ENCODE results near the gene SNX1.
"Not testable (repeated sequence)": the region's sequence is repeated elsewhere in the genome, so short reads cannot be mapped to it uniquely, and the experiment has no call there.

Gene SNX1

GRCh38 chr15:64120322-64120721, 24.5 kb downstream of the SNX1 start:
- DNase-seq: not testable (repeated sequence)

- DNase-seq: no peak
These were observed 25.8 kb downstream of the SNX1 start for GRCh38 chr15:64121614-64122013.

- no peak for DNase-seq
These were observed 26.7 kb downstream of the SNX1 start for GRCh38 chr15:64122444-64122843.

GRCh38 chr15:64122936-64123351, 27.2 kb downstream of the SNX1 start:
- no peak for DNase-seq

- no peak for DNase-seq
These were observed 30.2 kb downstream of the SNX1 start for GRCh38 chr15:64125978-64126377.

- DNase-seq: no peak
These were observed 31.9 kb downstream of the SNX1 start for GRCh38 chr15:64127521-64128270.

GRCh38 chr15:64130159-64130558, 34.4 kb downstream of the SNX1 start:
- no peak for DNase-seq

GRCh38 chr15:64131547-64131946, 35.8 kb downstream of the SNX1 start:
- no peak for DNase-seq

- no peak for DNase-seq
These were observed 36.4 kb downstream of the SNX1 start for GRCh38 chr15:64132217-64132616.

GRCh38 chr15:64133623-64134344, 38.0 kb downstream of the SNX1 start:
- DNase-seq: no peak

GRCh38 chr15:64134345-64134829, 38.6 kb downstream of the SNX1 start:
- DNase-seq: no peak

- no peak for DNase-seq
These were observed 40.6 kb downstream of the SNX1 start for GRCh38 chr15:64136347-64136746.

GRCh38 chr15:64137226-64137833, 41.5 kb downstream of the SNX1 start:
- DNase-seq: no peak

- DNase-seq: no peak
These were observed 42.7 kb downstream of the SNX1 start for GRCh38 chr15:64138331-64138941.

- no peak for DNase-seq
These were observed 46.2 kb downstream of the SNX1 start for GRCh38 chr15:64141798-64142512.

- DNase-seq: no peak
These were observed 47.5 kb downstream of the SNX1 start for GRCh38 chr15:64143276-64143675.

GRCh38 chr15:64144192-64144564, 48.4 kb downstream of the SNX1 start:
- DNase-seq: no peak

GRCh38 chr15:64144565-64145281, 48.9 kb downstream of the SNX1 start:
- DNase-seq: no peak

- no peak for DNase-seq
These were observed 50.3 kb downstream of the SNX1 start for GRCh38 chr15:64146041-64146440.

GRCh38 chr15:64146520-64146884, 50.7 kb downstream of the SNX1 start:
- DNase-seq: no peak

GRCh38 chr15:64146885-64147681, 51.3 kb downstream of the SNX1 start:
- DNase-seq: no peak
